DND-41 (cell line): Measurements from ENCODE around the gene PEX11A.

ENCODE experiments used
- ATAC-seq: fragments of 200-7000 bp; cut with Tn5 transposase; 3 replicates; pipeline ENCODE4 v1.9.1; 2021; ENCODE audit warnings: low read depth; ENCODE audit not compliant: insufficient read depth
- DNase-seq: peaks from one replicate; pipeline ENCODE4 v3.0.0-alpha.2; 2020
- H2AFZ ChIP-seq: 2 replicates; pipeline ENCODE4 v1.6.0; 2012; ENCODE audit warnings: low read depth, low read length
- H3K27ac ChIP-seq: 2 replicates; pipeline ENCODE4 v1.5.1; 2012; ENCODE audit warnings: low read length, inconsistent platforms
- H3K27me3 ChIP-seq: fragments of 200-600 bp; sonication (generic); 2 replicates; pipeline ENCODE4 v1.6.0; 2012; ENCODE audit warnings: low read length, mild to moderate bottlenecking, inconsistent platforms; ENCODE audit not compliant: insufficient read depth, poor library complexity
- H3K36me3 ChIP-seq: 2 replicates; pipeline ENCODE4 v1.5.1; 2012; ENCODE audit warnings: low read length, inconsistent platforms; ENCODE audit not compliant: insufficient read depth
- H3K4me1 ChIP-seq: 2 replicates; pipeline ENCODE4 v1.5.1; 2012; ENCODE audit warnings: mild to moderate bottlenecking, low read length; ENCODE audit not compliant: insufficient read depth
- H3K4me2 ChIP-seq: 2 replicates; pipeline ENCODE4 v1.6.0; 2012; ENCODE audit warnings: mild to moderate bottlenecking, moderate library complexity, low read length, inconsistent platforms; ENCODE audit not compliant: insufficient read depth
- H3K4me3 ChIP-seq, 2 experiments: fragments of 200-600 bp in 1 of 2; shearing (Covaris generic) in 1 of 2; 2 replicates each; pipeline ENCODE4 v1.5.1; 2012 to 2016; ENCODE audit warnings: inconsistent platforms in 2 of 2, low read length in 2 of 2, mild to moderate bottlenecking in 2 of 2, low read depth in 1 of 2, moderate library complexity in 1 of 2
- H3K79me2 ChIP-seq: 2 replicates; pipeline ENCODE4 v1.6.0; 2012; ENCODE audit warnings: low read length, inconsistent platforms; ENCODE audit not compliant: insufficient read depth
- H3K9ac ChIP-seq: 2 replicates; pipeline ENCODE4 v1.6.0; 2012; ENCODE audit warnings: low read depth, mild to moderate bottlenecking, inconsistent platforms, low read length, moderate library complexity
- H3K9me3 ChIP-seq: 2 replicates; pipeline ENCODE4 v1.5.1; 2012; ENCODE audit warnings: low read length, moderate library complexity, mild to moderate bottlenecking, inconsistent platforms; ENCODE audit not compliant: insufficient read depth, severe bottlenecking
- H4K20me1 ChIP-seq: 2 replicates; pipeline ENCODE4 v1.6.0; 2012; ENCODE audit warnings: low read length; ENCODE audit not compliant: insufficient read depth
- EZH2 ChIP-seq: IDR thresholded peaks from 3 replicates; pipeline ENCODE4 v1.6.1; 2012; ENCODE audit warnings: borderline replicate concordance, low read depth, mild to moderate bottlenecking, moderate library complexity, low read length, inconsistent platforms; ENCODE audit not compliant: severe bottlenecking
- TF ChIP-seq, protein P1 (sequence below): IDR thresholded peaks from 2 replicates; pipeline ENCODE4 v1.5.1; 2012; ENCODE audit warnings: borderline replicate concordance, low read length, moderate library complexity, mild to moderate bottlenecking; ENCODE audit not compliant: poor library complexity, severe bottlenecking; ENCODE audit errors: extremely low read depth

Gene PEX11A

DNA sequence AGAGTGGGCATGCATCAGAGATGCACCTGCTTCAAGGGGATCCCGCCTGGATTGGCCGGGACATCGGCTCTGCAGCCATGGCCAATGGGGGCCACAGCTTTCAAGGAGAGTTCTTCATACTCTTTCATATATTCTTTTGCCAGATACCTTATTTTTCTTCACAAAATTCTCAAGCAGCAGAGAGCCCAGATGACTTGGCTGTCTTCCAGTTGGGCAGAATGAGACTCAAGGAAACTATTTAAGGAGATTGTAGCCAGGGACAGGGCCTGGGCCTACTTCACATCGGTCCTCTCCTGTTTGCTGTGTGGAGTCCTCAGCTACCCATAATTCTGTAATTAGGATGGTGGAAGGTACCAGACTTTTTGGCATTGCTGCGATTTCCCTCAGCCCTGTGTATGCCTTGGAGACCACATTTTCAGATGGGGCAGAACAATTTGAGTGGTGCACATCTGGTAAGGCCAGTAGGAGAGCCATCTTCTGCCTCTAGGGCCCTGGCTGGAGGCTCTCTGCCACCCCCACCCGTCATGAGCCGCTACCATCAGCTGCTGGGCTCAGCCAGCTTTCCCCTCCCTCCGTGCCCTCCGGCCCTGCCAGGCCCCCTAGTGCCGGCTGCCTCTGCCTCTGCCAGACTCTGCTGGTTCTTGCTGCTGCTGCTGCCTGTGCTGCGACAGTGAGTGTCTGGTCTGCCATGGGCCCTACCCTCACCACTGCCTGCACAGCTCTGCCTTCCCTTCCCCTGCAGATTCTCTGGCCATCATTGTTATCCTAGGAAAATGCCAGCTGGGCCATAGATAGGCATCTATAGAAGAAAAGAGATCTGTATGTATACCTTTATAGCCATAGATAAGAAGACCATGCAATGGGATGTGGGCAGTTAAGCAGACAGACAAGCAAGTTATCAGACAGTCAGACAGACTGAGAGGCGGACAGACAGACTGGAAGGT, 18.1 kb downstream of the PEX11A start:
- Histone ChIP-seq H4K20me1 (no peaks in the 10 kb centered on the region), H3K4me1 (no peaks in the 10 kb centered on the region), H3K9me3 (no peaks in the 10 kb centered on the region), H2AFZ (no peak overlapping the region), H3K79me2 (no peaks in the 10 kb centered on the region), H3K36me3 (no peaks in the 10 kb centered on the region), H3K9ac (no peak overlapping the region), H3K27ac (no peak overlapping the region), H3K27me3 (no peaks in the 10 kb centered on the region), H3K4me3 (no peak overlapping the region), H3K4me2 (no peak overlapping the region)
- ATAC-seq = no peak
- no peak for TF ChIP-seq EZH2
- TF ChIP-seq, protein P1, sequence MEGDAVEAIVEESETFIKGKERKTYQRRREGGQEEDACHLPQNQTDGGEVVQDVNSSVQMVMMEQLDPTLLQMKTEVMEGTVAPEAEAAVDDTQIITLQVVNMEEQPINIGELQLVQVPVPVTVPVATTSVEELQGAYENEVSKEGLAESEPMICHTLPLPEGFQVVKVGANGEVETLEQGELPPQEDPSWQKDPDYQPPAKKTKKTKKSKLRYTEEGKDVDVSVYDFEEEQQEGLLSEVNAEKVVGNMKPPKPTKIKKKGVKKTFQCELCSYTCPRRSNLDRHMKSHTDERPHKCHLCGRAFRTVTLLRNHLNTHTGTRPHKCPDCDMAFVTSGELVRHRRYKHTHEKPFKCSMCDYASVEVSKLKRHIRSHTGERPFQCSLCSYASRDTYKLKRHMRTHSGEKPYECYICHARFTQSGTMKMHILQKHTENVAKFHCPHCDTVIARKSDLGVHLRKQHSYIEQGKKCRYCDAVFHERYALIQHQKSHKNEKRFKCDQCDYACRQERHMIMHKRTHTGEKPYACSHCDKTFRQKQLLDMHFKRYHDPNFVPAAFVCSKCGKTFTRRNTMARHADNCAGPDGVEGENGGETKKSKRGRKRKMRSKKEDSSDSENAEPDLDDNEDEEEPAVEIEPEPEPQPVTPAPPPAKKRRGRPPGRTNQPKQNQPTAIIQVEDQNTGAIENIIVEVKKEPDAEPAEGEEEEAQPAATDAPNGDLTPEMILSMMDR = no peak
- DNase-seq = no peak

DNA sequence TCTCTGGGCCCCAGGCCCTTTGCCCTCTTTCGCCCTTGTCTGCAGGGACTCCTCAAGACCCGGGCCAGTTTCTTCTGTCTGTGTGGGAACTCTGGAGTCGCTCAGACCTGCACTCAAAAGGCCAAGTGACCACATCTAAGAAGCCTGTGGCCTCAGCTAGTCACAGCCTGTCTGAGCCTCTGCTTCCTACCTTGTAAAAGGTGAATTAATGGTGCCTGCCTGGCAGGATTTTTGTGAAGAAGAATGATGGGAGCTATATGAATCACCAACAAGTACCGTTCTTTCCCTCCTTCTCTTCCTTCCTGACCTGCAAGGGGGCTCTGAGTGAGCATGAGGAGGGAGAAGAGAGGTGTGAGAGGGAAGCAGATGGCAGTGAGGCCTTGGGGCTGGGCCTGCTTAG, 18.9 kb downstream of the PEX11A start:
- Histone ChIP-seq H3K79me2 (no peaks in the 10 kb centered on the region), H3K27me3 (no peaks in the 10 kb centered on the region), H4K20me1 (no peaks in the 10 kb centered on the region), H3K9me3 (no peaks in the 10 kb centered on the region), H3K4me3 (no peak overlapping the region), H3K4me2 (no peak overlapping the region), H3K4me1 (no peaks in the 10 kb centered on the region), H3K36me3 (no peaks in the 10 kb centered on the region), H3K9ac (no peak overlapping the region), H2AFZ (no peak overlapping the region), H3K27ac (no peak overlapping the region)
- no peak for TF ChIP-seq EZH2
- TF ChIP-seq, protein P1 = no peak
- DNase-seq (no peak), ATAC-seq (no peak)

DNA sequence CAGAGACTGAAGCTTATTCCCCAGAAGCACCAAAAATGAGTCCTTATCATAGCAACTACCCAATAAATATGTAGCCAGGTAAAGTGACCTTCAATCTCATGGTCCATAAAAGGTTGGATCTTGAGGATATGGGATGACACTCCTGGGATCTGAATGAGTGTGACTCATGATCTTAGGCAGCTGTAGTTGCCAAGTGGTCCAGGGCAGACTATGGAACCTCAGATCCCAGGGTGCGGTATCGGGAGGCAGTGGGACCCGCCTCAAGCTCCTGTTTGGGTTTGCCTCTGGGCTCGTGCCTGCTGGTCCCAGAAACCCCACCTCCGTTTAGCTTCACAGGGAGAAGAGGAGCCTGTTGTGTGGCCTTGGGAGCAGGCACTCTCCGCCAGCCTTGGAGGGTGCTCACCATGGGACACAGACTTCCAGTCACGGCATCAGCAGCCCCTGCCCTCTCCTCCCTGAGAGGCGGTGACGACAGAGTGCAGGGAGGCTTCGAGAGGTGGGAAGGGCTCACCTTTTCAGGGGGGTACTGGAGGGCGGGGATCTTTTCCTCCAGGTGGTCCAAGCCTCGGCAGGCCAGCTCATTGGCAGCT, 19.5 kb downstream of the PEX11A start:
- Histone ChIP-seq H3K9ac (no peak overlapping the region), H3K4me1 (no peaks in the 10 kb centered on the region), H2AFZ (no peak overlapping the region), H3K4me2 (no peak overlapping the region), H3K4me3 (no peak overlapping the region), H3K9me3 (no peaks in the 10 kb centered on the region), H4K20me1 (no peaks in the 10 kb centered on the region), H3K27me3 (no peaks in the 10 kb centered on the region), H3K36me3 (no peaks in the 10 kb centered on the region), H3K27ac (no peak overlapping the region), H3K79me2 (no peaks in the 10 kb centered on the region)
- no peak for DNase-seq
- ATAC-seq = no peak
- TF ChIP-seq, protein P1 = no peak
- TF ChIP-seq EZH2 = no peak
